Sciatic nerve (tissue), 2 donors: Measurements from ENCODE around the gene CRCP. TPM values are rescaled to one million over a fixed set of nuclear protein-coding genes. Genes with fewer than 3 reads are reported as not detected.

ENCODE experiments used
- ATAC-seq: fragments of 200-7000 bp; cut with Tn5 transposase; one replicate; pipeline ENCODE4 v1.9.1; 2020; ENCODE audit warnings: mild to moderate bottlenecking, moderate library complexity
- DNase-seq: peaks from one replicate; pipeline ENCODE4 v3.0.0-alpha.2; 2020; ENCODE audit warnings: low spot score
- intact Hi-C: fragments of 100-400 bp; cut with DNase I; formaldehyde crosslinking; loops from one replicate; pipeline ENCODE4 v1.14.2; 2022
- total RNA-seq: library from RNA; stranded (reverse); fragmentation: NEBNext Ultra II Directional; extraction: Animal tissue kit (Norgen Biotek cat#: 25700); gene quantifications from one replicate; pipeline ENCODE4 v1.2.1, GENCODE V29; 2021
- donor health status: DM: no; HTN: no; CAD: no.
- donor health status: DM: no; HTN: no; CAD: no.

CRCP gene
- total RNA-seq, 1 donor from 2014 or later = 31.2 TPM

- no peak for DNase-seq
- no peak for ATAC-seq
These were observed 62.3 kb downstream of the CRCP start for GRCh38 chr7:66176914-66177313.

GRCh38 chr7:66178258-66178657 lies 63.6 kb downstream of the CRCP start:
- no peak for DNase-seq
- intact Hi-C loops = no loop called here
- no peak for ATAC-seq

More at GRCh38 chr7:66176914-66177313, 62.3 kb downstream of the CRCP start:
- intact Hi-C loops = no loop called here

- DNase-seq (no peak), ATAC-seq (no peak)
- intact Hi-C loops = no loop called here
These were observed 66.7 kb downstream of the CRCP start for GRCh38 chr7:66181329-66181728.

- ATAC-seq = no peak
These were observed 67.2 kb downstream of the CRCP start for GRCh38 chr7:66181845-66182244.

GRCh38 chr7:66182920-66183319 lies 68.3 kb downstream of the CRCP start:
- intact Hi-C loops = no loop called here
- no peak for DNase-seq
- ATAC-seq = no peak

More at GRCh38 chr7:66181845-66182244, 67.2 kb downstream of the CRCP start:
- no peak for DNase-seq
- intact Hi-C loops = no loop called here

GRCh38 chr7:66183700-66184099 lies 69.1 kb downstream of the CRCP start:
- DNase-seq (no peak), ATAC-seq (no peak)
- intact Hi-C loops = no loop called here

GRCh38 chr7:66185680-66186187 lies 71.1 kb downstream of the CRCP start:
- intact Hi-C loops = no loop called here
- no peak for DNase-seq
- ATAC-seq = no peak

GRCh38 chr7:66186991-66187390 lies 72.3 kb downstream of the CRCP start:
- no peak for ATAC-seq
- intact Hi-C loops = no loop called here

GRCh38 chr7:66187905-66188304 lies 73.3 kb downstream of the CRCP start:
- intact Hi-C loops = no loop called here
- ATAC-seq = peak; percentile 96
- DNase-seq = peak; percentile 63

More at GRCh38 chr7:66186991-66187390, 72.3 kb downstream of the CRCP start:
- no peak for DNase-seq

- no peak for ATAC-seq
- DNase-seq = no peak
- intact Hi-C loops = loop anchor here (1.0 kb wide), 1 partner anchor 40 kb away; no protein-coding TSS in a partner anchor
These were observed 74.0 kb downstream of the CRCP start for GRCh38 chr7:66188645-66189044.

GRCh38 chr7:66189695-66190503 lies 75.3 kb downstream of the CRCP start:
- no peak for ATAC-seq
- intact Hi-C loops = loop anchor here (1.0 kb wide), 1 partner anchor 42 kb away; no protein-coding TSS in a partner anchor

GRCh38 chr7:66190504-66190857 lies 75.8 kb downstream of the CRCP start:
- ATAC-seq (no peak), DNase-seq (no peak)
- intact Hi-C loops = no loop called here

More at GRCh38 chr7:66189695-66190503, 75.3 kb downstream of the CRCP start:
- no peak for DNase-seq

GRCh38 chr7:66193146-66193725 lies 78.6 kb downstream of the CRCP start:
- DNase-seq (no peak), ATAC-seq (no peak)
- intact Hi-C loops = no loop called here

GRCh38 chr7:66198469-66198868 lies 83.8 kb downstream of the CRCP start:
- ATAC-seq = no peak

GRCh38 chr7:66198956-66199355 lies 84.3 kb downstream of the CRCP start:
- DNase-seq (no peak), ATAC-seq (no peak)
- intact Hi-C loops = no loop called here

More at GRCh38 chr7:66198469-66198868, 83.8 kb downstream of the CRCP start:
- DNase-seq = no peak
- intact Hi-C loops = no loop called here

- peak; percentile 39 for DNase-seq
- ATAC-seq = no peak
- intact Hi-C loops = no loop called here
These were observed 87.8 kb downstream of the CRCP start for GRCh38 chr7:66202441-66202840.
